Middle frontal gyrus (tissue), 1 donor: ENCODE results near the gene OXCT1.
"Not testable (repeated sequence)": the region's sequence is repeated elsewhere in the genome, so short reads cannot be mapped to it uniquely, and the experiment has no call there.

Experiments used
- DNase-seq: peaks from one replicate; pipeline ENCODE4 v3.0.0-alpha.2; 2015; ENCODE audit warnings: low spot score; ENCODE audit errors: extremely low spot score

Gene OXCT1

GRCh38 chr5:41874512-41875060 lies 4.4 kb upstream of the OXCT1 start:
- DNase-seq = no peak

GRCh38 chr5:41871852-41872251 lies 1.6 kb upstream of the OXCT1 start:
- no peak for DNase-seq

DNA sequence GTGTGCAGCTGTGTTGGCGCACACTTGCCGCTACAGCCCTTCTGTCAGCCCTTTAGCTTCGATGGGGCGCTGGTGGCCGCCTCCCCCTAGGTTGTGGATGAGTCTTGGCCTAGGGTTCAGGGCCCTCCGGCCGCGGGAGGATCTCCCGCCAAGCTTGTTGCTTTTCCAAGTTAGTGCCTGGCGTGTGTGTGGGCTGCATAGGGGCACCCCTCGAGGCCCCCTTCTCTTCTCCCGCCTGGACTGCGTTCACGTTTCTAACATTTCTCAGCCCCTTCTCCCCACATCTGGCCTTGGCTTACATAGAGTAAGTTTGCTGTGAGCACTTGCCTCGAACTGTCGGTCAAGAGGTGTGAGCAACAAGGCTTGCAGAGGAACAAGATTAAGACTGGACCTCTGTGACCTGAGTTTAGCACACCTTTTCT lies 413 bp upstream of the OXCT1 start:
- no peak for DNase-seq

- no peak for DNase-seq
Observed at GRCh38 chr5:41869151-41869723, 988 bp downstream of the OXCT1 start.

DNA sequence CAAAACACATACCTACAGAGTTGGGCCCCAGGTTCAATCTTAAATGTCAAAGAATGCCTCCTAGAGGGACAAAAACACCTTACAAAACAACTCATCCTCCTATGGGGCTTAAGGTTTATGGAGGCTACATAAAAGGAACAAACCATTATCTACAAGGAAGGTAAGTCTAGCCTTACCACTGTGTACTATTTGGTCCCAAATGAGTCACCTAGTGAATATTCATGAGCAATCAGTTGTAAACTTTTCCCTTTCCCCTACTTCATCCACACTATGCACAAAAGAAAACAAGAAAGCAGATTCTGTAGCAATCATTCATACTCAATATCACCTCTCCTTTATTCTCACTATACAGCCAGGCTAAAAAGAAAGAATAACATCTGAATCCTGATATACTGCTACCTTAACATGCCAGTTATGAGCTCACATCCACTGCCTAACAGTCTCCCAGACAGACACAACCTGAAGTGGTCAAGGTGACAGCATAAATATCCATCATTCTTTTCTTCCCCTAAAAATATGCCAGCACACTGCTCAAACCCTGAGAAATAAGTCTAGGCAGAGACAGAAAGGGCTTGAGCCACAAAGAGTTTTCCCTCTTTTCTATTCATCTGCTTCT lies 6.2 kb downstream of the OXCT1 start:
- DNase-seq = no peak

GRCh38 chr5:41858890-41859289 lies 11.3 kb downstream of the OXCT1 start:
- no peak for DNase-seq

DNA sequence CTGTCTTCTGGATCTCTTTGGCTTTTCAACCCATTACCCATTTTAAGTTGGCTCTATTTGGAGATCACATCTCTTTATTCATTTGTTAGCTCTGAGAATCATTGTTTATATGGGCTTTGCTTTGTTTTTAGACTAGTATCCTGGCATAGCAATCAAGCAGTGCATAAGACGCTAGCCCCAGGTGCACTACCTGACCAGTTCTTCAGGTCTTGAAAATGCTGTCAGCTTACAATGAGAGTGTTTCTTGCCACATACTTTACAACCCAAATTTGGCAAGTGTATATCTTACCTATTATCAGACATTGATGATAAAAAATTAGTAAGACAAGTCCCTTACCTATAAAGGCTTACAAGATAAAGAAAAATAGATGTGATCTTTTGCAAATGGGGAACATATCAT lies 12.2 kb downstream of the OXCT1 start:
- no peak for DNase-seq

- DNase-seq = peak; percentile 68
Observed at GRCh38 chr5:41856644-41857491, 13.4 kb downstream of the OXCT1 start.

DNA sequence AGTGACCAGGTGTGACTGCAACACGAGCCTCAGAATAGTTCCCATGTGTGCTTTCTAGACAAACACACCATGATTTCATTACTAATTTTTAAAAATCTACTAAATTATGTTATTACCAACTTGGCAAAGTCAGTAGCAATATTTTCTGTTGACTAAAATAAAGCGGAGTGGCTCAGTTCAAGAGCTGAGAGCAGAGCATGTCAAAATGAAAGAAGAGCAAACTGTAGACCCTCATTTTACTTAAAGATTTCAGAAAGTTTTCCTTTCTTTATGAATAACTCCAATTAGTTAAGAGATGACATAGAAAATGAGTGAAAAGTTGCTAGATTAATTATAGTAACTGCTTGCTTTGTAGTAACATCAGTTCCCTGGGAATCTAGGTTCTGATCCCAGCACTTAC lies 17.9 kb downstream of the OXCT1 start:
- DNase-seq = no peak

GRCh38 chr5:41851116-41851515 lies 19.1 kb downstream of the OXCT1 start:
- no peak for DNase-seq

- no peak for DNase-seq
Observed at GRCh38 chr5:41848983-41849382, 21.2 kb downstream of the OXCT1 start.

- not testable (repeated sequence) for DNase-seq
Observed at GRCh38 chr5:41845751-41846150, 24.5 kb downstream of the OXCT1 start.

GRCh38 chr5:41844502-41844901 lies 25.7 kb downstream of the OXCT1 start:
- DNase-seq = no peak

GRCh38 chr5:41843456-41844370 lies 26.5 kb downstream of the OXCT1 start:
- DNase-seq = peak; percentile 45

DNA sequence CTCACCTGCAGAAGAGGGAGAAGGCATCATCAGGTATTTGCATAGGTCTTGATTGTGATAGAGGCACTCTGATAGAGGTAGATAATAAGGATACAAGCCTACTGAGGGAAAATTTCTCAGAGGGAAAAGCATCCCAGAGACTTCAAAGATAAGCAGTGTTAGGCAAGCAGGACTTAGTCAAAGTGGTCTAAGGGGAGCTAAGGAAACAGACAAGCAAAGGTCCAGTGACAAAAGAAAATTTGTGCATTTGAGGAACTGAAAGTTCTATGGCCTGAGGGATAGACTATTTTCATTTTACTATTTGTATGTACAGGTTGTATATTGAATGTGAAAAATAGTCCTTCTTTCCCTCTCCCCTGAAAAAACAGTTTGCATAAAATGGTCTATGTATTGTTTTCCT lies 27.4 kb downstream of the OXCT1 start:
- DNase-seq = no peak

DNA sequence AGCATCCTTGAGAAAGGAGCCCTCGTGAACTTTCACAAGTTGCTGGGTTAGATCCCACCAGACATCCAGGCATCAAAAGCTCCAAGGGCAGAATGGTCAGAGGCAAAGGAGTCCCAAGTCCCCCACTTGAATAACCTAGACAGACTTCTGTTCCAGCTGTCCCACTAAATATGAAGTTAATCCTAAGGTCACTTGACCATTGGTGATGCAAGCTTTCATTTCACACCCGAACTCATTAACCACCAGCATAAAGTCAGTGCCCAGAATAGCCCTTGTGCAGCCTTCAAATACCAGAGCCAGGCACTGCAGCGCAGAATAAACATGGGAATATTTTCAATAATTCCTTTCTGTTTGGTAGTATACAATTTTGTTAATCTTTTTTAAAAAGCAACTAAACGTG lies 28.9 kb downstream of the OXCT1 start:
- no peak for DNase-seq

- DNase-seq = no peak
Observed at GRCh38 chr5:41840251-41840650, 30.0 kb downstream of the OXCT1 start.

- DNase-seq = no peak
Observed at GRCh38 chr5:41837793-41838192, 32.4 kb downstream of the OXCT1 start.

- DNase-seq = no peak
Observed at GRCh38 chr5:41835645-41836044, 34.6 kb downstream of the OXCT1 start.

GRCh38 chr5:41834506-41834905 lies 35.7 kb downstream of the OXCT1 start:
- no peak for DNase-seq

GRCh38 chr5:41832430-41832829 lies 37.8 kb downstream of the OXCT1 start:
- no peak for DNase-seq
